Measurements from ENCODE around the gene PCDHB13.

Gene PCDHB13

GRCh38 chr5:141223112-141223783 is 9.5 kb downstream of the PCDHB13 start, which contains the start of gene PCDHB14:
PCDHB14 (plus strand) TSS chr5:141223343; CDS start chr5:141223506, 163 bp downstream.
- no peak for TF ChIP-seq GATA3 (IDR thresholded peaks at IDR 0.05; ENCODE audit: low read depth, low read length)
- TF ChIP-seq GATA2 (IDR thresholded peaks at IDR 0.05; ENCODE audit: low read depth, low read length), result no peak

DNA sequence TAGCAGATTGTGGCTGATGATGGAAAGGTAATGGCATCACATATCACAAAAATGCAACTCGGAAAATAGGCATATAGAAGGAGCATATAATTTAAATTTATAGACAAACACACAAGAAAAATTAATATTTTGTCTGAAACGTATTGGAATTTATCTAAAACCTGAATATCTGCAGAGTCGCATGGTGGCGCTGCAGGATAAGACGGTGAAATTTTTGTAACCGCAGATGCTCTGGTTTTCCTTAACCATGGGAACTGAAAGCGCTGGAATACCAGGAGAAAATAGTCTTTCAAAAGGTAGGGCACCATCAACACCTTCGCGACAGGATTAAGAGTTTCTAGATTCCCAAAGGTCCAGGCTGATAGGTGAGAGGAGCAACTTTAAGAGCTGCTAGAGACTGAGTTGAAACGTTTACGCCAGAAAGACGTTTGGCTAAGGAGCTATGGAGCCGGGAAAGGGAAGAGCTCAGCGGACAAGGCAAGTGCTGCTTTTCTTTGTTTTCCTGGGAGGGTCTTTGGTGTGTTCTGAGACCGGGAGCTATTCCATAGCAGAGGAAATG is 20.5 kb downstream of the PCDHB13 start:
- TF ChIP-seq GATA3 (IDR thresholded peaks at IDR 0.05; ENCODE audit: low read depth, low read length), result no peak
- TF ChIP-seq GATA2 (IDR thresholded peaks at IDR 0.05; ENCODE audit: low read depth, low read length), result no peak

DNA sequence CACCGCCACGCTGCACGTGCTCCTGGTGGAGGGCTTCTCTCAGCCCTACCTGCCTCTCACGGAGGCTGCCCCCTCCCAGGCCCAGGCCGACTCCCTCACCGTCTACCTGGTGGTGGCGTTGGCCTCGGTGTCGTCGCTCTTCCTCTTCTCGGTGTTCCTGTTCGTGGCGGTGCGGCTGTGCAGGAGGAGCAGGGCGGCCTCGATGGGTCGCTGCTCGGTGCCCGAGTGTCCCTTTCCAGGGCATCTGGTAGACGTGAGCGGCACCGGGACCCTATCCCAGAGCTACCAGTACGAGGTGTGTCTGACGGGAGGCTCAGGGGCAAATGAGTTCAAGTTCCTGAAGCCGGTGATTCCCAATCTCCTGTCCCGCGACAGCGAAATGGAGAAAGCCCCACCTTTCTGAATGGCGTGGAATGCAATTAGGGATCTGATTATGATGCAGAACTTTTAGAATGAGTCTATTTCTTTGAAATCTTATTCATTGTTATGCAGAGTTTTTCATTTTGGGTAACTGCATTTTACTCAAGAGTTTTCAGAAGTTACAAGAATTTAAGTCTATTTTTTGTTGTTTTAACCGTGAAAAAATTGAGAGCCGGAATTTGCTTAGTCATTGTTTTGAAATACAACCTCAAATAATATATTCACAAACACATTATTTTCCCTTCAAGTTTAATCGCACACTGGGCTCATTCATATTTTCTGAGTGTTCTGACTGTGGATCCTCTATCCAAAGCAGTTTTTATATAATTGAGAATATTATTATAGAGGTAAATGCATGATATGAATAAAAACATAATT is 23.0 kb downstream of the PCDHB13 start:
- TF ChIP-seq GATA3 (IDR thresholded peaks at IDR 0.05; ENCODE audit: low read depth, low read length) (no peak), GATA2 (IDR thresholded peaks at IDR 0.05; ENCODE audit: low read depth, low read length) (no peak)

DNA sequence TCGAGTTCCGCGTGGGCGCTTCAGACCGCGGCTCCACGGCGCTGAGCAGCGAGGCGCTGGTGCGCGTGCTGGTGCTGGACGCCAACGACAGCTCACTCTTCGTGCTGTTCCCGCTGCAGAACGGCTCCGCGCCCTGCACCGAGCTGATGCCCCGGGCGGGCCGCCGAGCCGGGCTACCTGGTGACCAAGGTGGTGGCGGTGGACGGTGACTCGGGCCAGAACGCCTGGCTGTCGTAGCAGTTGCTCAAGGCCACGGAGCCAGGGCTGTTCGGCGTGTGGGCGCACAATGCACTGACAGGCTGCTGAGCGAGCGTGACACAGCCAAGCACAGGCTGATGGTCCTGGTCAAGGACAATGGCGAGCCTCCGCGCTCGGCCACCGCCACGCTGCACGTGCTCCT is 27.8 kb downstream of the PCDHB13 start:
- TF ChIP-seq GATA2 (IDR thresholded peaks at IDR 0.05; ENCODE audit: low read depth, low read length) (no peak), GATA3 (IDR thresholded peaks at IDR 0.05; ENCODE audit: low read depth, low read length) (no peak)

GRCh38 chr5:141245250-141245717 is 31.6 kb downstream of the PCDHB13 start, which contains the start of gene PCDHB15:
PCDHB15 (plus strand) TSS chr5:141245395; CDS start chr5:141245579, 184 bp downstream.
- TF ChIP-seq GATA2 (IDR thresholded peaks at IDR 0.05; ENCODE audit: low read depth, low read length), result no peak
- no peak for TF ChIP-seq GATA3 (IDR thresholded peaks at IDR 0.05; ENCODE audit: low read depth, low read length)

DNA sequence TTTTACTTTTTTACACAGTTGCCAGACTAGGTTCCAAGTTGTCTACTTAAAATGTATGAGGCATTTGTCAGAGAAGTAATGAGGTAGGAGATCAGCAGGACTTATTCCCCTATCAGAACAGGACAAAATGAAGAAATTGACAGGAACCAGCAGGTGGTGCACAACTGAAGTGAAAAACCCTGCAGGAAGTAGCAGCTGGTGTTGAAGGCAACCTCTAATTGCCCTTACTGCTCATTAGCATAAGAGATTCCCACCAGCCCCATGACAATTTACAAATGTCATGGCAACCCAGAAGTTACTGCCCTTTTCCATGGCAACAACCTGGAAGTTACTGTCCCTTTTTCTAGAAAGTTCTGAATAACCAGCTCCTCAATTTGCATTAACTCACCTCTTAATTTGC is 36.9 kb downstream of the PCDHB13 start:
- no peak for TF ChIP-seq GATA3 (IDR thresholded peaks at IDR 0.05; ENCODE audit: low read depth, low read length)
- no peak for TF ChIP-seq GATA2 (IDR thresholded peaks at IDR 0.05; ENCODE audit: low read depth, low read length)

- TF ChIP-seq GATA2 (IDR thresholded peaks at IDR 0.05; ENCODE audit: low read depth, low read length) (no peak), GATA3 (IDR thresholded peaks at IDR 0.05; ENCODE audit: low read depth, low read length) (no peak)
These were observed 44.7 kb downstream of the PCDHB13 start for GRCh38 chr5:141258464-141258863.

- no peak for TF ChIP-seq GATA2 (IDR thresholded peaks at IDR 0.05; ENCODE audit: low read depth, low read length)
- no peak for TF ChIP-seq GATA3 (IDR thresholded peaks at IDR 0.05; ENCODE audit: low read depth, low read length)
These were observed 45.2 kb downstream of the PCDHB13 start for GRCh38 chr5:141258948-141259347.

GRCh38 chr5:141260458-141261237 is 46.9 kb downstream of the PCDHB13 start:
- TF ChIP-seq GATA2 (IDR thresholded peaks at IDR 0.05; ENCODE audit: low read depth, low read length), result no peak
- no peak for TF ChIP-seq GATA3 (IDR thresholded peaks at IDR 0.05; ENCODE audit: low read depth, low read length)

DNA sequence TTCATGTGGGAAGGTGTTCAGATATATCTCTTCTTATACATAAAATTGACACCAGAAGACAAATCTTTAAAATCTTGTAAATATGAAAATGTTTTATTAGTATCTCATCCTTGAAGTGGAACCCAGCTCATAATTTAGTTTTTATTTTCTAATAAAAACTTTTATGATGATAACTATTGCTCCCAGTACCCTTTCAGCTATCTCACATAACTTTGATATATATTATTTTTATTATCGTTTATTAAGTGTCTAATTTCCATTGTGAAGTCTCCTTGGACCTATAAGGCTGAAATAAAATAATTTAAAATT is 47.5 kb downstream of the PCDHB13 start:
- no peak for TF ChIP-seq GATA3 (IDR thresholded peaks at IDR 0.05; ENCODE audit: low read depth, low read length)
- no peak for TF ChIP-seq GATA2 (IDR thresholded peaks at IDR 0.05; ENCODE audit: low read depth, low read length)

All from SH-SY5Y (cell line).